ENCODE data around the gene AFAP1. TPM values are rescaled to one million over a fixed set of nuclear protein-coding genes. Genes with fewer than 3 reads are reported as not detected.

The AFAP1 gene
- total RNA-seq, 1 donor from 2014 or later: 27.8 TPM

DNA sequence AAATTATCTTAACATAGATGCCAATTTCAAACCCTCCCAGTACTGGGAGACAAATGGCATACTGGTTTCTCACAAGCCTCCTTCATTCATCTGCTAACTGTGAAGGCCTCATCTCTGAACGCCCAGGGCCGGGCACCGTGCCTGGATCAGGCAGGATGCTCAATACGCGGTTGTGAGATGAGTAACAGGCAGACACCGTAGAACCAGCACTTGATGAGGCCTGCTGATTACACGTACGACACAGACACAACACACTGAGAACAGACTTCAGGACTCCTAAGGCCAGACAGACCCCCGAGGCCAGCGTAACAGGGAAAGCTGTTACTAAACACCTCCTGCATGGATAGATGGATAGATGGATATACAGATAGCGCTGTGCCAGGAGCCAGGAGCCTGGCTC is 154.6 kb downstream of the AFAP1 start:
- H3K36me3 Mint-ChIP-seq (ENCODE audit: low read depth, unreplicated experiment): peaks cover 24% of the 10 kb centered on the region
- peaks cover 17% of the 10 kb centered on the region for H3K4me1 Mint-ChIP-seq (ENCODE audit: unreplicated experiment)
- no peaks in the 10 kb centered on the region for H3K9me3 Mint-ChIP-seq (ENCODE audit: unreplicated experiment)
- DNase-seq (ENCODE audit: low spot score): no peak
- TF ChIP-seq, protein P1, sequence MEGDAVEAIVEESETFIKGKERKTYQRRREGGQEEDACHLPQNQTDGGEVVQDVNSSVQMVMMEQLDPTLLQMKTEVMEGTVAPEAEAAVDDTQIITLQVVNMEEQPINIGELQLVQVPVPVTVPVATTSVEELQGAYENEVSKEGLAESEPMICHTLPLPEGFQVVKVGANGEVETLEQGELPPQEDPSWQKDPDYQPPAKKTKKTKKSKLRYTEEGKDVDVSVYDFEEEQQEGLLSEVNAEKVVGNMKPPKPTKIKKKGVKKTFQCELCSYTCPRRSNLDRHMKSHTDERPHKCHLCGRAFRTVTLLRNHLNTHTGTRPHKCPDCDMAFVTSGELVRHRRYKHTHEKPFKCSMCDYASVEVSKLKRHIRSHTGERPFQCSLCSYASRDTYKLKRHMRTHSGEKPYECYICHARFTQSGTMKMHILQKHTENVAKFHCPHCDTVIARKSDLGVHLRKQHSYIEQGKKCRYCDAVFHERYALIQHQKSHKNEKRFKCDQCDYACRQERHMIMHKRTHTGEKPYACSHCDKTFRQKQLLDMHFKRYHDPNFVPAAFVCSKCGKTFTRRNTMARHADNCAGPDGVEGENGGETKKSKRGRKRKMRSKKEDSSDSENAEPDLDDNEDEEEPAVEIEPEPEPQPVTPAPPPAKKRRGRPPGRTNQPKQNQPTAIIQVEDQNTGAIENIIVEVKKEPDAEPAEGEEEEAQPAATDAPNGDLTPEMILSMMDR (IDR thresholded peaks at IDR 0.05; ENCODE audit: unreplicated experiment): no peak
- no peak overlapping the region for H3K4me3 Mint-ChIP-seq (ENCODE audit: unreplicated experiment)
- H3K27me3 Mint-ChIP-seq (ENCODE audit: unreplicated experiment): peaks cover 2% of the 10 kb centered on the region
- no peak overlapping the region for H3K27ac Mint-ChIP-seq (ENCODE audit: unreplicated experiment)

GRCh38 chr4:7784131-7784870 is 155.4 kb downstream of the AFAP1 start:
- H3K9me3 Mint-ChIP-seq (ENCODE audit: unreplicated experiment): no peaks in the 10 kb centered on the region
- no peak overlapping the region for H3K27ac Mint-ChIP-seq (ENCODE audit: unreplicated experiment)
- H3K4me1 Mint-ChIP-seq (ENCODE audit: unreplicated experiment): peaks cover 17% of the 10 kb centered on the region
- no peak for DNase-seq (ENCODE audit: low spot score)
- TF ChIP-seq, protein P1 (IDR thresholded peaks at IDR 0.05; ENCODE audit: unreplicated experiment): no peak
- H3K4me3 Mint-ChIP-seq (ENCODE audit: unreplicated experiment): no peak overlapping the region
- H3K36me3 Mint-ChIP-seq (ENCODE audit: low read depth, unreplicated experiment): peaks cover 24% of the 10 kb centered on the region
- H3K27me3 Mint-ChIP-seq (ENCODE audit: unreplicated experiment): peaks cover 2% of the 10 kb centered on the region

DNA sequence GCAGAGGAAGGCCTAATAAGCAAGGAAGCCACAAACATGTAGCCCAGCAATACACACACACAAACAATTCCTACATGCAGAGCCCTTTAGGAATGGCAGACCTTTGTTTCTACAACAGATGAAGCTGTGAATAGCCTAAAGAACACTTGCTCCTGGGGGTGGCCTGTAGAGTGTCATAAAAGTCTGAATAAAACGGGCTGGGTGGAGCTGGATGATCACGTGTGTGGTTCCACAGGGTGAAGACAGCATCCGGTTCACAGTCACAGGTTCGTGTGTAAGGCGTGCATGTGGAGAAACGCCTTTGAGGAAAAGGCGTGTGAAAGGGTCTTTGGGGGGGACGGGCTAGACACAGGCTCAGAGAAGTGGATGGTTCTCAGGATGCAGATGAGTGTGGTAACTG is 156.1 kb downstream of the AFAP1 start:
- DNase-seq (ENCODE audit: low spot score): no peak
- Mint-ChIP-seq H3K27ac (ENCODE audit: unreplicated experiment) (no peak overlapping the region), H3K27me3 (ENCODE audit: unreplicated experiment) (peaks cover 2% of the 10 kb centered on the region), H3K9me3 (ENCODE audit: unreplicated experiment) (no peaks in the 10 kb centered on the region), H3K4me3 (ENCODE audit: unreplicated experiment) (peak overlapping the region; percentile 34), H3K4me1 (ENCODE audit: unreplicated experiment) (peaks cover 17% of the 10 kb centered on the region), H3K36me3 (ENCODE audit: low read depth, unreplicated experiment) (peaks cover 24% of the 10 kb centered on the region)
- TF ChIP-seq, protein P1 (IDR thresholded peaks at IDR 0.05; ENCODE audit: unreplicated experiment): no peak

- no peaks in the 10 kb centered on the region for H3K9me3 Mint-ChIP-seq (ENCODE audit: unreplicated experiment)
- H3K4me3 Mint-ChIP-seq (ENCODE audit: unreplicated experiment): no peak overlapping the region
- H3K27me3 Mint-ChIP-seq (ENCODE audit: unreplicated experiment): peaks cover 2% of the 10 kb centered on the region
- TF ChIP-seq, protein P1 (IDR thresholded peaks at IDR 0.05; ENCODE audit: unreplicated experiment): no peak
- peaks cover 30% of the 10 kb centered on the region for H3K36me3 Mint-ChIP-seq (ENCODE audit: low read depth, unreplicated experiment)
- H3K4me1 Mint-ChIP-seq (ENCODE audit: unreplicated experiment): peaks cover 17% of the 10 kb centered on the region
- no peak overlapping the region for H3K27ac Mint-ChIP-seq (ENCODE audit: unreplicated experiment)
- DNase-seq (ENCODE audit: low spot score): no peak
These were observed 156.9 kb downstream of the AFAP1 start for GRCh38 chr4:7782783-7783182.

GRCh38 chr4:7781993-7782392 is 157.7 kb downstream of the AFAP1 start:
- Mint-ChIP-seq H3K36me3 (ENCODE audit: low read depth, unreplicated experiment) (peaks cover 34% of the 10 kb centered on the region), H3K4me3 (ENCODE audit: unreplicated experiment) (no peak overlapping the region), H3K27me3 (ENCODE audit: unreplicated experiment) (peaks cover 4% of the 10 kb centered on the region), H3K4me1 (ENCODE audit: unreplicated experiment) (peaks cover 17% of the 10 kb centered on the region), H3K27ac (ENCODE audit: unreplicated experiment) (peak overlapping the region; percentile 90), H3K9me3 (ENCODE audit: unreplicated experiment) (no peaks in the 10 kb centered on the region)
- TF ChIP-seq, protein P1 (IDR thresholded peaks at IDR 0.05; ENCODE audit: unreplicated experiment): no peak
- no peak for DNase-seq (ENCODE audit: low spot score)

Measured in endothelial cell (in vitro differentiated cells).